PC-9 (cell line): ENCODE results near the gene FAM219A. TPM values are rescaled to one million over a fixed set of nuclear protein-coding genes. Genes with fewer than 3 reads are reported as not detected.

Source experiments
- BruUV-seq: library from RNA; stranded (reverse); fragments of 400-500 nt; replicated peaks from 2 replicates; lab custom pipeline; 2021; lab: Mats Ljungman, UMichigan
- CTCF ChIA-PET: fragments of 300-600 bp; sonication (Branson Sonifier 250); formaldehyde crosslinking; loops from one replicate; lab custom pipeline; 2022; ENCODE audit warnings: antibody characterized with exemption; lab: Charles Lee
- POLR2A ChIA-PET: fragments of 300-600 bp; sonication (Branson Sonifier 250); formaldehyde crosslinking; loops from one replicate; lab custom pipeline; 2022; ENCODE audit warnings: antibody characterized with exemption; ENCODE audit not compliant: unreplicated experiment; lab: Charles Lee
- DNase-seq, 2 experiments: peaks; one replicate each; pipeline versions ENCODE4 v3.0.0 to v3.0.0-alpha.2; 2015 to 2022; ENCODE audit warnings: mixed read lengths in 1 of 2
- H2AFZ ChIP-seq: fragments of 200-600 bp; sonication (generic); 2 replicates; pipeline ENCODE4 v1.8.1; 2017; ENCODE audit warnings: antibody characterized with exemption
- H3F3A ChIP-seq: fragments of 200-600 bp; sonication (generic); 2 replicates; pipeline ENCODE4 v1.8.1; 2017; ENCODE audit warnings: antibody characterized with exemption, mild to moderate bottlenecking, low read depth; ENCODE audit not compliant: insufficient read depth
- H3K27ac ChIP-seq: fragments of 200-600 bp; sonication (generic); 2 replicates; pipeline ENCODE4 v1.6.1; 2016; ENCODE audit warnings: mixed run types
- H3K27me3 ChIP-seq: fragments of 200-600 bp; sonication (generic); 2 replicates; pipeline ENCODE4 v1.6.1; 2016; ENCODE audit warnings: low read depth, mixed run types; ENCODE audit not compliant: insufficient read depth
- H3K36me3 ChIP-seq: fragments of 200-600 bp; sonication (generic); 2 replicates; pipeline ENCODE4 v1.6.1; 2016; ENCODE audit warnings: low read depth, mixed run types
- H3K4me1 ChIP-seq: fragments of 200-600 bp; sonication (generic); replicated peaks from 2 replicates; pipeline ENCODE4 v1.6.1; 2016; ENCODE audit warnings: mixed run types; ENCODE audit not compliant: insufficient read depth
- H3K4me2 ChIP-seq: fragments of 200-600 bp; sonication (generic); 2 replicates; pipeline ENCODE4 v1.6.1; 2017; ENCODE audit warnings: mixed run types
- H3K4me3 ChIP-seq: fragments of 200-600 bp; sonication (generic); 2 replicates; pipeline ENCODE4 v1.6.1; 2016; ENCODE audit warnings: mixed run types
- H3K79me2 ChIP-seq: fragments of 200-600 bp; sonication (generic); 2 replicates; pipeline ENCODE4 v1.6.1; 2017; ENCODE audit warnings: low read depth, mixed run types
- H3K9me2 ChIP-seq: fragments of 200-600 bp; sonication (generic); 2 replicates; pipeline ENCODE4 v1.8.1; 2017; ENCODE audit warnings: mild to moderate bottlenecking; ENCODE audit not compliant: insufficient read depth
- H3K9me3 ChIP-seq: fragments of 200-600 bp; sonication (generic); 2 replicates; pipeline ENCODE4 v1.8.1; 2016; ENCODE audit warnings: low read depth; ENCODE audit not compliant: insufficient read depth
- H4K20me1 ChIP-seq: fragments of 200-600 bp; sonication (generic); 2 replicates; pipeline ENCODE4 v1.8.1; 2017; ENCODE audit not compliant: insufficient read depth
- EZH2 ChIP-seq: fragments of 200-600 bp; sonication (generic); IDR thresholded peaks from 2 replicates; pipeline ENCODE4 v1.8.0; 2017; ENCODE audit warnings: antibody characterized with exemption, low read depth
- intact Hi-C: fragments of 100-400 bp; cut with micrococcal nuclease; formaldehyde crosslinking; loops from one replicate; pipeline ENCODE4 v1.10.0; 2022; ENCODE audit not compliant: unreplicated experiment
- total RNA-seq: library from RNA; stranded (reverse); gene quantifications from 2 replicates; pipeline ENCODE4 v1.2.3, GENCODE V29; 2021
- TF ChIP-seq, protein P1 (sequence below): fragments of 200-600 bp; sonication (generic); conservative IDR thresholded peaks from 2 replicates; pipeline ENCODE4 v1.6.1; 2017; ENCODE audit warnings: mixed run types, antibody characterized with exemption, mild to moderate bottlenecking, moderate library complexity

FAM219A gene
- total RNA-seq, 1 experiment from 2014 or later = 15.6 TPM

DNA sequence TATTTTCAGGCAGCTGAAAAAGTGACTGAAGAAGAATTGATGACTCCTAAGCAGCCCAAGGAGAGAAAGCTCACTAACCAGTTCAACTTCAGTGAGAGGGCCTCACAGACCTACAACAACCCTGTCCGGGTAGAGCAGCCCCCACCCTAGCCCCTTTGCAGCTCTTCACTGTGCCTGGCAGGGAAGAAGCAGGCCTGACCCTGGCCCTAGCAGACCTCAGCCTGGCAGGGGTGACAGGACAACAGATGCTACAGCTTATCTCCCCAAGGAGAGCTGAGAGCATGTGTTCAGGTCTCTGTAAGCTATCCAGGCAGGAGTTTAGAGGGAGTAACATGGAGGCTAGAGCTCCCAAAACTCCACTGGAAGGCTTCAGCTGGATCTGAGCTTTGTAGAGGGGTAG is 32.0 kb upstream of the FAM219A start:
- ChIA-PET CTCF (no interaction called here), POLR2A (no interaction called here)
- no TSS peak for BruUV-seq
- Histone ChIP-seq H3K27me3 (no peaks in the 10 kb centered on the region), H3K4me3 (no peak overlapping the region), H3K4me1 (no peaks in the 10 kb centered on the region), H3K27ac (no peak overlapping the region), H3K9me2 (no peaks in the 10 kb centered on the region), H3K79me2 (no peaks in the 10 kb centered on the region), H3K4me2 (no peak overlapping the region), H3K36me3 (no peaks in the 10 kb centered on the region), H3F3A (no peaks in the 10 kb centered on the region), H4K20me1 (no peaks in the 10 kb centered on the region), H2AFZ (no peak overlapping the region), H3K9me3 (no peaks in the 10 kb centered on the region)
- intact Hi-C loops = no loop called here
- DNase-seq = no peak
- TF ChIP-seq, protein P1, sequence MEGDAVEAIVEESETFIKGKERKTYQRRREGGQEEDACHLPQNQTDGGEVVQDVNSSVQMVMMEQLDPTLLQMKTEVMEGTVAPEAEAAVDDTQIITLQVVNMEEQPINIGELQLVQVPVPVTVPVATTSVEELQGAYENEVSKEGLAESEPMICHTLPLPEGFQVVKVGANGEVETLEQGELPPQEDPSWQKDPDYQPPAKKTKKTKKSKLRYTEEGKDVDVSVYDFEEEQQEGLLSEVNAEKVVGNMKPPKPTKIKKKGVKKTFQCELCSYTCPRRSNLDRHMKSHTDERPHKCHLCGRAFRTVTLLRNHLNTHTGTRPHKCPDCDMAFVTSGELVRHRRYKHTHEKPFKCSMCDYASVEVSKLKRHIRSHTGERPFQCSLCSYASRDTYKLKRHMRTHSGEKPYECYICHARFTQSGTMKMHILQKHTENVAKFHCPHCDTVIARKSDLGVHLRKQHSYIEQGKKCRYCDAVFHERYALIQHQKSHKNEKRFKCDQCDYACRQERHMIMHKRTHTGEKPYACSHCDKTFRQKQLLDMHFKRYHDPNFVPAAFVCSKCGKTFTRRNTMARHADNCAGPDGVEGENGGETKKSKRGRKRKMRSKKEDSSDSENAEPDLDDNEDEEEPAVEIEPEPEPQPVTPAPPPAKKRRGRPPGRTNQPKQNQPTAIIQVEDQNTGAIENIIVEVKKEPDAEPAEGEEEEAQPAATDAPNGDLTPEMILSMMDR = no peak
- TF ChIP-seq EZH2 = no peak

DNA sequence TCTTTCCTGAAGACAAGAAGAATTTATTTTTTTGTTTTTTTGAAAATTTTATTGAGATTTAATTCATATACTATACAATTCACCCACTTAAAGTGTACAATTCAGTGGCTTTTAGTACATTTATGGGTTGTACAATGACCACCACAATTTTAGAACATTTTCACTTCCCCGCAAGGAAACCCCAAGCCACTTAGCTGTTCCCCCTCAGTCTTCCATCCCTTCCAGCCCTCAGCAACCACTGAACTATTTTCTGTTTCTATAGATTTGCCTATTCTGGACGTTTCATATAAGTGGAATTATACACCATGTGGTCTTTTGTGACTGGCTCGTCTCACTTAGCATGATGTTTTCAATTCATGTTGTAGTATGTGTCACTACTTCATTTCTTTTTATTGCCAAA is 28.2 kb upstream of the FAM219A start:
- Histone ChIP-seq H3K9me3 (no peaks in the 10 kb centered on the region), H3F3A (no peaks in the 10 kb centered on the region), H3K27ac (no peak overlapping the region), H3K4me2 (no peak overlapping the region), H4K20me1 (no peaks in the 10 kb centered on the region), H3K79me2 (no peaks in the 10 kb centered on the region), H3K27me3 (no peaks in the 10 kb centered on the region), H3K36me3 (no peaks in the 10 kb centered on the region), H3K4me1 (peaks cover 12% of the 10 kb centered on the region), H3K9me2 (no peaks in the 10 kb centered on the region), H2AFZ (no peak overlapping the region), H3K4me3 (no peak overlapping the region)
- ChIA-PET CTCF (no interaction called here), POLR2A (no interaction called here)
- no peak for DNase-seq
- TF ChIP-seq EZH2 = no peak
- TF ChIP-seq, protein P1 = no peak
- no TSS peak for BruUV-seq
- intact Hi-C loops = no loop called here

DNA sequence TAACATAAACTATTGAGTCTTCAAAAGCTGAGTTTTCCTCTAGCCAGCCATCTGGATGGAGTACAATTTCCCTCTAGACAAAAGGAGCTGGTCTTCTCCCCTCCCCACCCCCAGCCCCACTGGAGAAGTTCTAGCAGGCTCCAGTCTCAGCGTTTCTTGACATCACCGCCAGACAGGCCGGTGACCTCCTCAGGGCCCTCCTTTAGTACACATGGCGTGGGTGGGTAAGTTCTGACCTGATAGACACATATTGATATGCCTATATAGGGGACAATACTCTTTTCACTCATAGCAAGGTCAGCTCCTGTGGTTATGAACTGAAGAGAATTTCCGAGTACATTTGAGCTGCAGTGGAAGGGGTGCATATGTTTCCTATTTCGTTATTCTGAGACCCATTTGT is 27.5 kb upstream of the FAM219A start:
- Histone ChIP-seq H3K36me3 (no peaks in the 10 kb centered on the region), H3K4me1 (peaks cover 12% of the 10 kb centered on the region), H4K20me1 (no peaks in the 10 kb centered on the region), H3K27me3 (no peaks in the 10 kb centered on the region), H3K9me2 (no peaks in the 10 kb centered on the region), H3K4me2 (no peak overlapping the region), H3K79me2 (no peaks in the 10 kb centered on the region), H3K27ac (no peak overlapping the region), H3K4me3 (no peak overlapping the region), H2AFZ (no peak overlapping the region), H3K9me3 (no peaks in the 10 kb centered on the region), H3F3A (no peaks in the 10 kb centered on the region)
- ChIA-PET POLR2A (interaction anchor here (1.1 kb wide), 1 partner anchor 27 kb away, joined by 4 read pairs; the partner anchor contains the start of genes DNAI1 and FAM219A), CTCF (no interaction called here)
- TF ChIP-seq, protein P1 = no peak
- no peak for TF ChIP-seq EZH2
- no TSS peak for BruUV-seq
- intact Hi-C loops = no loop called here
- DNase-seq = no peak
